SJCRH30 (cell line): ENCODE results near the gene LFNG. TPM values are rescaled to one million over a fixed set of nuclear protein-coding genes. Genes with fewer than 3 reads are reported as not detected.

Experiments
- DNase-seq, 2 experiments: peaks; one replicate each; pipeline ENCODE4 v3.0.0-alpha.2; 2015 to 2020
- H3K27ac ChIP-seq: fragments of 250-450 bp; sonication (Bioruptor Pico); 2 replicates; pipeline ENCODE4 v1.5.1; 2020; ENCODE audit warnings: mild to moderate bottlenecking, moderate library complexity
- H3K27me3 ChIP-seq: fragments of 250-450 bp; sonication (Bioruptor Pico); 2 replicates; pipeline ENCODE4 v1.5.1; 2020; ENCODE audit warnings: mild to moderate bottlenecking, moderate library complexity
- H3K36me3 ChIP-seq: fragments of 250-450 bp; sonication (Bioruptor Pico); 2 replicates; pipeline ENCODE4 v1.5.1; 2020; ENCODE audit warnings: mild to moderate bottlenecking, moderate library complexity
- H3K4me1 ChIP-seq: fragments of 250-450 bp; sonication (Bioruptor Pico); 2 replicates; pipeline ENCODE4 v1.5.1; 2020; ENCODE audit warnings: mild to moderate bottlenecking, moderate library complexity
- H3K4me3 ChIP-seq: fragments of 250-450 bp; sonication (Bioruptor Pico); 2 replicates; pipeline ENCODE4 v1.5.1; 2020; ENCODE audit warnings: mild to moderate bottlenecking, moderate library complexity
- H3K9me3 ChIP-seq: fragments of 250-450 bp; sonication (Bioruptor Pico); replicated peaks from 2 replicates; pipeline ENCODE4 v1.5.1; 2020; ENCODE audit warnings: mild to moderate bottlenecking, moderate library complexity
- total RNA-seq: library from RNA; depleted of rRNA; stranded (reverse); fragments of >200 nt; shearing (Covaris generic); gene quantifications from 2 replicates; pipeline ENCODE4 v1.2.3, GENCODE V29; 2014; rRNA removed

Gene LFNG, protein sequence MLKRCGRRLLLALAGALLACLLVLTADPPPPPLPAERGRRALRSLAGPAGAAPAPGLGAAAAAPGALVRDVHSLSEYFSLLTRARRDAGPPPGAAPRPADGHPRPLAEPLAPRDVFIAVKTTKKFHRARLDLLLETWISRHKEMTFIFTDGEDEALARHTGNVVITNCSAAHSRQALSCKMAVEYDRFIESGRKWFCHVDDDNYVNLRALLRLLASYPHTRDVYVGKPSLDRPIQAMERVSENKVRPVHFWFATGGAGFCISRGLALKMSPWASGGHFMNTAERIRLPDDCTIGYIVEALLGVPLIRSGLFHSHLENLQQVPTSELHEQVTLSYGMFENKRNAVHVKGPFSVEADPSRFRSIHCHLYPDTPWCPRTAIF
- total RNA-seq, result 20.3 and 25.2 TPM in 2 replicates

DNA sequence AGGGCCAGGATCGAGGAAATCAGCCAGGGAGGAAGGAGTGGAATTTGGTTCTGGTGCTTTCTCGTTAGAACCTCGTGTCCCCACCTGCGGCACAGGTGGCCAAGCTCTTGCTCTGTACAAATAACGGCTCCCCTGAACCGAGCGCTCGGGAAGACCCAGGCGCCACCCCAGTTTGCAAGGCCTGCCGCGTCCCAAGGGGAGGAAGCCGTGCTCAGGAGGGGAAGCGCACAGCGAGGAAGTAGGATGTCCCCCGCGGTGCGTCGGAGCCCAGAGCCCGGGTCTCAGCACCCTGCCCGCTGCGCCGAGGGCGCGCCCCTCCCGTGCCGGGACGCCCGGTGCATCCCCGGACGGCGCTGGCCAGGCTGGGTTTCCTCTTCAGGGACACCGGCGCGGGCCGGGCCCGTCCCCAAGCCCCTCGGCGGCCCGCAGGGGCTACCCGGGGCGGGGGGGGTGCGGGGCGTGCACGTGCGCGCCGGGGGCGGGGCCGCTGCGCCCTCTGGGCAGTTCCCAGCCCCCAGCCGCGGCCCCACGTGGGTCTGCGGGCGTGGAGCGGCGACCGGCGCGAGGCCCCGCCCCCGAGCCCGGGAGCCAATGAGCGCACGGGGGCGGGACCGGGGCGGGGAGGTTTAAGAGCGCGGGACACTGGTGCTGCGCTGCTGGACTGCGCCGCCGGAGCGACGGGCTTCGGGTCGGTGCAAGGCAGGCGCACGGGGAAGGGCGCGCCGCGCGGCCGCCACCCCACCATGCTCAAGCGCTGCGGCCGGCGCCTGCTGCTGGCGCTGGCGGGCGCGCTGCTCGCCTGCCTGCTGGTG is at the start of gene LFNG:
Gene LFNG, plus strand, starts transcription at position 656 of the 812 bp plus-strand sequence. Its CDS starts 88 bp downstream, at position 744.
- Histone ChIP-seq H3K27me3 (no peaks in the 10 kb centered on the region), H3K4me3 (peak within 1 kb of the TSS; percentile 63), H3K27ac (peak within 1 kb of the TSS; percentile 57), H3K9me3 (no peaks in the 10 kb centered on the region), H3K36me3 (peaks cover 6% of the 10 kb centered on the region; the same call in 1 of the 2 replicates), H3K4me1 (peaks cover 55% of the 10 kb centered on the region)
- DNase-seq, result peak; percentile 92 to 97

DNA sequence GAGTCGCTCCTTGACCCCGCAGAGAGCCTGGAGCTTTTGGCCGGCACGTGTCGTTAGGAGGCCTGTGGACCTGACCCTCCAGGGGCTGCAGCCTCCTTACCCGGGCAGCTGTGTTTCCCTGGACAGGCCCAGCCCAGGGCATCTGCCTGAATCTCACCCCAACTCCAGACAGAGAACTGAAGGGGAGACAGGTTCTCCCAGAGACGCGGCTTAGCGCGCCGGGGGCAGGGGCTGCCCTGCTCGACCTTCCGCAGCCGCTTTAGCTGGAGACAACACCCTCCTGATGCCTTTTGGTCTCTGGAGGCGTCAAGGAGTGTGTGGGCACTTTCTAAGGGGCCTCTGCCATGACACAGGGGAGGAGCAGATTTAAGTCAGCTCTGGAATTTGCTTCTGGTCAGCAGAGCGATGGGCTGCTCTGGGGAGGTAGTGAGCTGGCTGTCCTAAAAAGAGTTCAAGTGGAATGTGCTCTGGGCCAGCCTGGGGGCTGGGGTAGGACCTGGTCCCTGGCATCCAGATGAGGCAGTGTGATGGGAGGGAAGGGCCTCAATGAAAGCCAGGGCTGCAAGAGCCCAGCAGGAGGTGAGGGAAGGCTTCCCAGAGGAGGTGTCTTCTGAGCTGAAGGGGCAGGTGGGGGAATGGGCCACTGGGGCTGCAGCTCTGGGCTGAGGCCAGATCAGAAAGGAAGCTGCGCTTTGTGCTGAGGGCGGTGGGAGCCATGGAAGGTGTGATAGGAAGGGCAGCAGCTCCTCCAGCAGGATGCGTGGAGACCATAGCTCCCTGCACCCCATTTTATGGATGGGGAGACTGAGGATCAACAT is 49.2 kb upstream of the LFNG start:
- Histone ChIP-seq H3K27me3 (no peaks in the 10 kb centered on the region), H3K27ac (no peak overlapping the region), H3K4me3 (no peak overlapping the region), H3K4me1 (peaks cover 10% of the 10 kb centered on the region), H3K9me3 (no peaks in the 10 kb centered on the region), H3K36me3 (no peaks in the 10 kb centered on the region)
- DNase-seq, result no peak

DNA sequence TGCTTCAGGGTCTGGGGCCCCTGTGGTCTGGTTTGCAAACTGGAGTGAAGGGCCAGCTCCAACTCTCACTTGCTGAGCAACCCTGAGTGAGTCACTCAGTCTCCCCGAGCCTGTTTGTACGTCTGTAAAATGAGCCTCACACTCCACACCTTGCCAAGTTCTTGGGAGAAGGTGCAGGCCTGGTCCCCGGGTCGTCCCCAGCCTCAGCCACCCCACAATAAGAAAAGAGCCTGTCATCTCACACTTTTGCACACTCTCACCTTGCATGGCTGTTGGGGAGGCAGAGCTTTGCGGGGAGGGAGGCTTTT is 48.6 kb upstream of the LFNG start:
- Histone ChIP-seq H3K4me1 (peaks cover 10% of the 10 kb centered on the region), H3K4me3 (no peak overlapping the region), H3K9me3 (no peaks in the 10 kb centered on the region), H3K27me3 (no peaks in the 10 kb centered on the region), H3K36me3 (no peaks in the 10 kb centered on the region), H3K27ac (peak overlapping the region; percentile 28)
- DNase-seq, result peak in 1 of 2 experiments; percentile 51

DNA sequence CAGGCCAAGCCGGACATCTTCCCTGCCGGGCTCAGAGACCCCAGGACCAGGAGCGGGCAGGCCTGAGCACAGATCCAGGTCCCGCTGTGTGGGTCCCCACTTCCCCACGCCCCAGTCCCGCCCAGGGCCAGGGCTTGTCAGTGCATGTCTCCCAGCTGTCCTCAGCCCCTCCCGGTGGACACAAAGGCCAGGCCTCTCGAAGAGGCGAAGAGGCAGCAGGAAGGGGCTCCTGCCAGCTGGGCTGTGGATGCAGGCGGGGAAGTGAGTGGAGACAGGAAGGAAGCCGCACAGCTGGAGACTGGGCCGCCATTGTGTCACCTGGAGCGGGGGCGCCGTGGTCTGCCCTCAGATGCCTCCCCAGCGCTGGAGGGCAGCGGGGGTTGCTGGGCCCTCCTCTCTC is 48.2 kb upstream of the LFNG start:
- 0 out of 2 replicates have a peak overlapping the region, but pooled peaks have one; percentile 3 for H3K4me3 ChIP-seq
- DNase-seq, result peak; percentile 95 to 96
- no peaks in the 10 kb centered on the region for H3K36me3 ChIP-seq
- H3K27me3 ChIP-seq, result no peaks in the 10 kb centered on the region
- no peaks in the 10 kb centered on the region for H3K9me3 ChIP-seq
- peak overlapping the region; percentile 28 for H3K27ac ChIP-seq
- H3K4me1 ChIP-seq, result peaks cover 10% of the 10 kb centered on the region

DNA sequence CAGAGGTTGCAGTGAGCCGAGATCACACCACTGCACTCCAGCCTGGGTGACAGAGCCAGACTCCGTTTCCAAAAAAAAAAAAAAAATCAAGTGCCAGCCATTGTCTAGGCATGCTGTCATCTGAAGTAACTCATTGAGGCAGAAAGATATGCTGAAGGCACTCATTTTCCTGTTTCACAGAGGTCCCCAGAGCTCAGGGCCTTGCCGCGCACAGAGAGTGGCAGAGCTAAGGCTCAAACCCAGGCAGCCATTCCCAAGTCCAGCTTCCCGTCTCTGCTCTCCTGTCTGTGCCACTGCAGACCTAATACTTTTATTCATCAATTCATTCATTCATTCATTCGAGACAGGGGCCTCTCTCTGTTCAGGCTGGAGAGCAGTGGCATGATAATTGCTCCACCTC is 46.8 kb upstream of the LFNG start:
- peaks cover 11% of the 10 kb centered on the region for H3K4me1 ChIP-seq
- H3K36me3 ChIP-seq, result no peaks in the 10 kb centered on the region
- H3K9me3 ChIP-seq, result no peaks in the 10 kb centered on the region
- no peak for DNase-seq
- no peaks in the 10 kb centered on the region for H3K27me3 ChIP-seq
- H3K4me3 ChIP-seq, result no peak overlapping the region
- H3K27ac ChIP-seq, result no peak overlapping the region

DNA sequence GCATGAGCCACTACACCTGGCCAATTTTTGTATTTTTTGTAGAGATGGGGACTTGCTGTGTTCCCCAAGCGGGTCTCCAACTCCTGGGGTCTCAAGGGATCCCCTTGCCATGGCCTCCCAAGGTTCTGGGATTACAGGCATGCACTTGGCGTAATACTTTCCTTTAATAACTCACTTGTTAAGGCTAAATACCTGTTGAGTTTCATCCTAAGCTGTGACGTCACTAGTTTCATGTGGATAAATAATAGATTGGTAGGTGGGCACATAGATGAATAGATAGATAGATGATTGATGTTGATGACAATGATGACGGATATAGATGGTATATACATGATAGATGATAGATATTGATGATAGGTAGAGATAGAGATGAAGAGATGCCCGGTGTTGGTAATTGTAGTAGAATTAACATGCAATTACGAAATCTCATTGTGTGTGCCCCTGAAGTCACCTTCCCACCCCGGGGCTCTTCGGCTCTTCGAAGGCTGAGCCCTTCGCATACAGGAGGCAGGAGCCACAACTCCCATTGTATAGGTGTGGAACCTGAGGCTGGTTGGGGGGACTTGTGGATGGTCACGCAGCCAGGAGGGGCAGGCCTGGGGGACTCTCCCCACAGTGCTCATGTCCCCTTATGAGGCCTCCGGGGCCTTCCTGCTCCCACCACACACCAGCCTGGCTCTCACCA is 45.9 kb upstream of the LFNG start:
- H3K36me3 ChIP-seq, result no peaks in the 10 kb centered on the region
- H3K4me1 ChIP-seq, result peaks cover 20% of the 10 kb centered on the region
- no peak for DNase-seq
- H3K9me3 ChIP-seq, result no peaks in the 10 kb centered on the region
- no peak overlapping the region for H3K4me3 ChIP-seq
- no peaks in the 10 kb centered on the region for H3K27me3 ChIP-seq
- no peak overlapping the region for H3K27ac ChIP-seq

DNA sequence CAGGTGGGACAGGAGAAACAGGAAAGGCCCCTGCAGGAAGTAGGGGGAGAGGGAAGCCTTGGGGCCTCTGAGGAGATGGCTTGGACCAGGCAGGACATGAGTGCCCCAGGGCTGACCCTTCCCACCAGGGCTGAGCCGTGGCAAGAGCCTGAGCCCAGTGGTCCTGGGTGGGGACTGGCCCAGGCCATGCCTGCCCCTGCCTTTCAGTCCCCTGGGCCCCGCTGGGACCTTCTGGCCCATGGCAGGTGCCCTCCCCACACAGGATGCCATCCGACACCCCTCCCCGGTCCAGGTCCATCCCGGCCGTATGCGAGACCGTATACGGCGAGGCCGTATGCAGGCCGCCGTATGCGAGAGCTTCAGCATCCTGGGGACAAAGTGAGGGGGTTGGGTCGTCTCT is 45.4 kb upstream of the LFNG start:
- Histone ChIP-seq H3K27me3 (peaks cover 2% of the 10 kb centered on the region), H3K9me3 (no peaks in the 10 kb centered on the region), H3K36me3 (no peaks in the 10 kb centered on the region), H3K4me3 (no peak overlapping the region), H3K27ac (no peak overlapping the region), H3K4me1 (peaks cover 23% of the 10 kb centered on the region)
- DNase-seq, result no peak

DNA sequence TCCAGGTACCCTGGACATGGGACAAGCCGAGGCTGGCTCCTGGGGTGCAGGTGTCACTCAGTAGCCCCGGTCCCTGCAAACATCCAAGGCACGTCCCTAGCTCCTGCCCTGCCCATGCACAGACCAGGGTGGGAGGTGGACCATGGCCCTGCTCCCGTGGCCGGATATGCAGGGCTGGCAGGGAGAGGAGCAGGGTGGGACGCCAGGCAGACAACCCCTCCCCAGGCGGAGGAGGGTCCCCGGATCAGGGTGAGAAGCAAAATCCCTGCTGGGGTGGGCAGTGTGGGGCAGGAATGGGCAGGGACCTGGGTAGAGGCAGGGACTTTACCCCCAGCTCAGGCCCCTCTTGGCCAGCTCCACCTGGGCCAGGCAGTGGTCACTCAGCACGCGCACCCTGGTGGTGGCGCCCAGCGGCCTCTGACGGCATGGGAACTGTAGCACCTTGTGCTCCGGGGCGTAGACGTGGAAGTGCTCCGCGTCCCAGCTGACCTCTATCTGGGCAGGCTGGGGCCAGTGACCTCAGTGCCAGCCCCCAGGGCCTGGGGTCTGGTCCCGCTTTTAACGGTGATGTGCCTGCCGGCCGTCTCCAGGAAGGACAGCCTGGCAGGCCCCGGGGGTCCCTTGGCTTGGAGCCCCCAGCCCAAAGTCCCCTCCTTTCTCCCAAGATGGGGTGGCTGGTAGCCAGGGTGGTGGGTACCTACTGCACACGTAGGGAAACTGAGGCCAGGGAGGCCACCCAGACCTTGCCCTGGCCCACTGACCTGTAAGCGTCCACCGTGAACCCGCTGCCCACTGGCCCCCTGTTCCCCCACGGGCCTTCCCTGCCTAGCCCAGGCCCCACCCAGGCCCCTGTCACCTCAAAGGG is 44.5 kb upstream of the LFNG start:
- H3K27me3 ChIP-seq, result peaks cover 10% of the 10 kb centered on the region
- no peak overlapping the region for H3K27ac ChIP-seq
- peaks cover 27% of the 10 kb centered on the region for H3K4me1 ChIP-seq
- no peaks in the 10 kb centered on the region for H3K9me3 ChIP-seq
- H3K36me3 ChIP-seq, result no peaks in the 10 kb centered on the region
- H3K4me3 ChIP-seq, result no peak overlapping the region
- peak in 1 of 2 experiments; percentile 12 for DNase-seq

DNA sequence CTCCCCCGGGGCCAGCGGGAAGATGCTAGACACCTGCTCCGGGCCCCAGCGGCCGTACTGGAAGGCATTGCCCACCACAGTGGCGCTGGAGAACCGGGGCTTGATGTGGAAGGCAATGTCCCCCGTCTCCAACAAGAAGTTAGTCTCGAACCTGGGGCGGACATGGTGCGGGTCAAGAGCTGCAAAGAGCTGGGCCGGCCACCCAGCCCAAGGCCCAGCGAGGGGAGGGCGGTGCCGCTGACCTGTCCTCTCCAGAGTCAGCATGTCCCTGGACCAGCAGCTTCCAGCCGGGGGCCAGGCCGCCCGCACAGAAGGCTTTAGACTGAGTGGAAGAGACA is 43.9 kb upstream of the LFNG start:
- peaks cover 30% of the 10 kb centered on the region for H3K4me1 ChIP-seq
- H3K27me3 ChIP-seq, result peaks cover 13% of the 10 kb centered on the region
- H3K27ac ChIP-seq, result no peak overlapping the region
- no peaks in the 10 kb centered on the region for H3K36me3 ChIP-seq
- H3K9me3 ChIP-seq, result no peaks in the 10 kb centered on the region
- DNase-seq, result peak in 1 of 2 experiments; percentile 10
- H3K4me3 ChIP-seq, result no peak overlapping the region

DNA sequence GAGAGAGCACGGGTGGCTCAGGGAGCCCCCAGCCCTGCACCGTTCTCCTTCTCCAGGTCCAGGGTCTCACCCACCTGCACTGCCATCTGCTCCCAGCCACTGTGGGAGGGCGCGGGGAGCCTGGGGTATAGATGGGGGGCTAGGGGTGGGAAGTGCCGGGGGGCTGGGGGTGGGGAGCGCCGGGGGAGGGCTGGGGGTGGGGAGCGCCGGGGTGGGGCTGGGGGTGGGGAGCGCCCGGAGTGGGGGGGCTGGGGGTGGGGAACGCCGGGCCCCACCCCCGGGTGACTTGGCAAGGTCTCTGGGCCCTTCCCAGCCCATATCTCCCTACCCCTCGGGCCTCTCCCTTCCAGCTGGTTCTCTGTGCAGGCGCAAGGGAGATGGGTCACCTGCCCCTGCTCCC is 43.3 kb upstream of the LFNG start, which contains the start of gene GRIFIN:
Gene GRIFIN, minus strand, starts transcription at position 101 of the 400 bp plus-strand sequence. Its CDS starts 15 bp downstream, at position 86.
- no peaks in the 10 kb centered on the region for H3K36me3 ChIP-seq
- no peak within 1 kb of the TSS for H3K4me3 ChIP-seq
- DNase-seq, result no peak
- H3K9me3 ChIP-seq, result no peaks in the 10 kb centered on the region
- peaks cover 26% of the 10 kb centered on the region for H3K4me1 ChIP-seq
- H3K27me3 ChIP-seq, result peaks cover 13% of the 10 kb centered on the region
- H3K27ac ChIP-seq, result no peak within 1 kb of the TSS

DNA sequence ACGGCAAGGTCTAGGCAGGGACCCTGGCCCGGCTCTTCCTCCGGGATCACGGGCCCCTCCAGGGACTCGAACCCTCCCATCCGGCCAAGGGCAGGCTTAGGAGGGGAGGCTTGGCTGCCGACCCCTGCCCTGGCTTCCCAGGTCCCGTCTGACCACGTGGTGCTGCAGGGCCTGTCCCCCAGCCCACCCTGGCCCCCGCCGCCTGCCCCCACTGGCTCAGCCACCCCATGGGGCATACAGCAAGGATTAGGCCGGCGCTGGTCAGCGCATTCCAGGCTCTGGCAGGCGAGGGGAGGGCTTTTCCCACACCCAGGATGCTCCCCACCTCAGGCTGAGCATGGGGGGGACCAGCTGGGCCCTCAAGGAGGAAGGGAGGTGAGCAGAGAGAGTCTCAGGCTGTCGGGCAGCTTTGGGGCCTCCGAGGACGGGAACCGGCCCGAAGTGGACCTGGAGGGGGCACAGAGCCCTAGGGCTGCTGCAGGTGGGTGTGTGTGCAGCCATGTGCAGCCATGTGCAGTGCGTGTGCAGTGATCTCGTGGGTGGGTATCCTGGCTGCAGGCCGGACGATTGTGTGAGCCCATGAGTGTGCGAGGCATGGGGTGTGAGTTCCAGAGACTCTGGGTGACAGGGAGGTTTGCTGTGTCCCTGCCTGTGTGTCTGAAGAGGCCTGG is 42.7 kb upstream of the LFNG start:
- Histone ChIP-seq H3K27ac (no peak overlapping the region), H3K4me1 (peaks cover 21% of the 10 kb centered on the region), H3K9me3 (no peaks in the 10 kb centered on the region), H3K27me3 (peaks cover 13% of the 10 kb centered on the region), H3K4me3 (no peak overlapping the region), H3K36me3 (no peaks in the 10 kb centered on the region)
- DNase-seq, result no peak

DNA sequence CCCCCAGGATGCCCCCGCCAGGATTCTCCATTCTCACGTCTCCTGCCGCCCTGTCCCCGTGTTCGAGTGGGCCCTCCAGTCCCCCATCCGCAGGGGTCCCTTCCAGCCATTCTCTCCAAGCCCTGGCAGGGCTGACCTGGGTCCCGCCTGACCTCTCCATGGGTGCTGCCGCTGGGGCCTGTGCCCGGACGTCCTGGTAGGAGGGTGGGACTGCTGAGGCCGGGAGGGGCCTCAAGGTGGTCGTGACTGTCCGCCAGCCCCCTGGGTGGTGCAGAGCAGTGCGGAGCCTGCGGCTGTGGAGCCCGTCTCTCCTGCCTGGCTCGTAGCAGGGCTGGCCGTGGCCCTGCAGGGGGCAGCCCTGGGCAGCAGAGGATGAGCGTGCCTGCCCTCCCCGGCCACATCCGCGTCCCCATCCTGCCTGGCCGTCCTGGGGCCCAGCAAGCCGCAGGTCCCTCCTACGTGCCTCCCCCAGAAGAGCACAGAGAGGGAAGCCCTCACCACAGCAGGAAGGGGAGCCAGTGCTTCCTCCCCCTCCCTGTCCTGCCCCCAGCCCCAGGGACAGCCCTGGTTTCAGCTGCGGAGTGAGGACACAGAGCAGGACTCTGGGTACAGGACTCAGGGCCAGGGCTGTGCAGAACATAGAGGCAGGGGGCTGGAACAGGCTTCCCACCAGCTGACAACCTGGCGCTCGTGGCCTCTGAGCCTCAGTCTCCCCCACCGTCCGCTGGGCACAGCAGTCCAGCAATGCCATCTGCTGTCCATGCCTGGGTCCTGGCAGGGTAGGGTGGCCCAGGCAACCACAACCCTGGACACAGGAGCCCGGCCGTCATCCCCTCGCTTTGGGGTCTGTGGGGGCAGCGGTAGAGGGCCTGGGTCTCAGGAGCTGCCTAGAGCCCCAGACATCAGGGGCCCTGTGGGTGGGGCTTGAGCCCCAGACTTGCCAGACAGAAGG is 41.9 kb upstream of the LFNG start:
- H3K4me3 ChIP-seq, result no peak overlapping the region
- no peak overlapping the region for H3K27ac ChIP-seq
- H3K27me3 ChIP-seq, result peaks cover 13% of the 10 kb centered on the region
- peak; percentile 82 to 89 for DNase-seq
- peaks cover 3% of the 10 kb centered on the region; the same call in 1 of the 2 replicates for H3K9me3 ChIP-seq
- no peaks in the 10 kb centered on the region for H3K36me3 ChIP-seq
- H3K4me1 ChIP-seq, result peaks cover 20% of the 10 kb centered on the region
